ENCODE measurements around the gene EP400. TPM values are rescaled to one million over a fixed set of nuclear protein-coding genes. Genes with fewer than 3 reads are reported as not detected.
"Not testable (repeated sequence)": the region's sequence is repeated elsewhere in the genome, so short reads cannot be mapped to it uniquely, and the experiment has no call there.

EP400 gene
- total and polyA plus RNA-seq, 7 experiments from 2014 or later: 2.8 to 86.8 (median 79.5) TPM

DNA sequence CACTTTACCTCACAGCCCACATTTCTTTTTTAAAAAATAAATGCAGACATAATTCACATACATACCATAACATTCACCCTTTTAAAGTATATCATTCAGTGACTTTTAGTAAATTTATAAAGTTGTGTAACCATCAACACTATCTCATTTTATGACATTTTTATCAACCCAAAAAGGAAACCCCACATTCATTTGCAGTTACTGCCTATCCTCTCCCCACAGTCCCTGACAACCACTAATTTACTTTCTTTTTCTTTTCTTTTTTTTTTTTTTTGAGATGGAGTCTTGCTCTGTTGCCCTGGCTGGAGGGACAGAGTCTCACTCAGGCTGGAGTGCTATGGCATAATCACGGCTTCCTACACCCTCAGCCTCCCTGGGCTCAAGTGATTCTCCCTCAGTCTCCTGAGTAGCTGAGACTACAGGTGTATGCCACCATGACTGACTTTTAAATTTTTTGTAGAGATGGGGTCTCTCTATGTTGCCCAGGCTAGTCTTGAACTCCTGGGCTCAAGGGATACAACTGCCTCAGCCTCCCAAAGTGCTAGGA, 1.5 kb upstream of the EP400 start:
- peaks cover 7 to 15% of the 10 kb centered on the region in 2 donors for H3K4me1 ChIP-seq (ENCODE audit: control insufficient read depth in 2 of 2, insufficient read depth in 2 of 2, low read length in 2 of 2)
- H3K36me3 ChIP-seq (ENCODE audit: control insufficient read depth in 2 of 3, insufficient read depth in 3 of 3, low read length in 3 of 3): peaks cover 0 to 15% (median 0%) of the 10 kb centered on the region in 3 experiments
- peak overlapping the region; percentile 37 for H3K27ac ChIP-seq (ENCODE audit: low read depth, low read length)
- H3K4me3 ChIP-seq (ENCODE audit: low read length): no peak overlapping the region
- Mint-ChIP-seq H3K4me1 (peaks cover 25 to 38% (median 31%) of the 10 kb centered on the region in 7 donors), H3K4me3 (peak overlapping the region; percentile 60 to 93 (median 82)), H3K9me3 (peaks cover 0 to 2% (median 0%) of the 10 kb centered on the region in 11 donors), H3K27ac (peak overlapping the region; percentile 65 to 95 (median 89)), H3K27me3 (no peaks in the 10 kb centered on the region), H3K36me3 (peaks cover 0 to 14% (median 4%) of the 10 kb centered on the region in 5 donors)
- ChIA-PET CTCF (interaction anchor here (1.0 kb wide), 1 partner anchor 18 kb away, joined by 3 read pairs; no protein-coding TSS in a partner anchor), POLR2A (interaction anchor here (1.4 kb wide), 1 partner anchor 20 kb away, joined by 9 read pairs; no protein-coding TSS in a partner anchor)
- ATAC-seq (no peak), DNase-seq (peak in 1 of 9 donors; percentile 19)
- intact Hi-C loops (cut with micrococcal nuclease): loop anchor here (2.0 to 10.0 kb wide), 8 partner anchors 116 to 1076 kb away; partner anchors contain the start of genes RAN (in 1 of the 2) and SFSWAP (in 1 of the 2)
- H3K9me3 ChIP-seq (ENCODE audit: control insufficient read depth in 2 of 3, low read length in 3 of 3): no peaks in the 10 kb centered on the region
- no peaks in the 10 kb centered on the region for H3K27me3 ChIP-seq (ENCODE audit: control insufficient read depth in 2 of 2, insufficient read depth in 2 of 2, low read length in 2 of 2)

DNA sequence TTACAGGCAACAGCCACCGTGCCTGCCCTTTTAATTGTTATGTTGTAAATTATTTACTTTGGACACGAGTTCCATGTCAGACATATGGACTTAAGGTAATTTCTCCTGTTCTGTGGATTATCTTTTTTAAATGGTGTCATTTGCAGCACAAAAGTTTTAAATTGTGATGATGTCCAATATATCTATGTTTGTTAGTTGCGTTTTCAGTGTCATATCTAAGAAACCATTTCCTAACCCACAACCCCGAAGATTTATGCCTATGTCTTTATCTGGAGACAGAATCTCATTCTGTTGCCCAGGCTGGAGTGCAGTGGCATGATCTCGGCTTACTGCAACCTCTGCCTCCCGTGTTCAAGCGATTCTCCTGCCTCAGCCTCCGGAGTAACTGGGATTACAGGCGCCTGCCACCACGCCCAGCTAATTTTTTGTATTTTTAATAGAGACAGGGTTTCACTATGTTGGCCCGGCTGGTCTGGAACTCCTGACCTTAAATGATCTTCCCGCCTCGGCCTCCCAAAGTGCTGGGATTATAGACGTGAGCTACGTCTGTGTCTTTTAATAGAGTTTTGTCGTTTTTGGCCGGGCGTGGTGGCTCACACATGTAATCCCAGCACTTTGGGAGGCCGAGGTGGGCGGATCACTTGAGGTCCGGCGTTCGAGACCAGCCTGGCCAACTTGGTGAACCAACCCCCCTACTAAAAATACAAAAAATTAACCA, 870 bp upstream of the EP400 start:
- not testable (repeated sequence) for H3K27me3 ChIP-seq (ENCODE audit: control insufficient read depth in 2 of 2, insufficient read depth in 2 of 2, low read length in 2 of 2); H3K9me3 Mint-ChIP-seq; H3K9me3 ChIP-seq (ENCODE audit: control insufficient read depth in 2 of 3, low read length in 3 of 3); H3K36me3 ChIP-seq (ENCODE audit: control insufficient read depth in 2 of 3, insufficient read depth in 3 of 3, low read length in 3 of 3); H3K27me3 Mint-ChIP-seq; ATAC-seq
- Mint-ChIP-seq H3K4me3 (peak overlapping the region; percentile 60 to 93 (median 84)), H3K27ac (peak overlapping the region; percentile 65 to 95 (median 89)), H3K36me3 (peaks cover 0 to 10% (median 4%) of the 10 kb centered on the region in 5 donors), H3K4me1 (peaks cover 29 to 44% (median 32%) of the 10 kb centered on the region in 7 donors)
- ChIA-PET POLR2A (interaction anchor here (0.6 to 2.0 kb wide), 4 partner anchors 10 to 21 kb away, joined by 3 to 9 read pairs (median 6); partner anchors contain the start of gene PUS1), CTCF (interaction anchor here (1.0 kb wide), 1 partner anchor 19 kb away, joined by 3 read pairs; no protein-coding TSS in a partner anchor)
- H3K4me3 ChIP-seq (ENCODE audit: low read length): peak overlapping the region; percentile 58
- H3K4me1 ChIP-seq (ENCODE audit: control insufficient read depth in 2 of 2, insufficient read depth in 2 of 2, low read length in 2 of 2): peaks cover 7 to 16% of the 10 kb centered on the region in 2 donors
- intact Hi-C loops (cut with micrococcal nuclease): loop anchor here (1.0 to 10.0 kb wide), 13 partner anchors 14 to 1077 kb away; partner anchors contain the start of genes PUS1 (in 2 of the 2), ULK1 (in 2 of the 2), RAN (in 1 of the 2) and SFSWAP (in 1 of the 2)
- peak overlapping the region; percentile 84 for H3K27ac ChIP-seq (ENCODE audit: low read depth, low read length)
- DNase-seq: peak in 4 of 9 donors; percentile 12 to 28 (median 18)

GRCh38 chr12:131950182-131950913, 606 bp downstream of the EP400 start:
- Mint-ChIP-seq H3K36me3 (no peaks in the 10 kb centered on the region), H3K27me3 (no peaks in the 10 kb centered on the region), H3K27ac (peak overlapping the region; percentile 70 to 93 (median 88)), H3K9me3 (no peaks in the 10 kb centered on the region), H3K4me1 (peaks cover 25 to 54% (median 32%) of the 10 kb centered on the region in 7 donors), H3K4me3 (peak overlapping the region; percentile 80 to 93 (median 91))
- Histone ChIP-seq H3K36me3 (ENCODE audit: control insufficient read depth in 2 of 3, insufficient read depth in 3 of 3, low read length in 3 of 3) (no peaks in the 10 kb centered on the region), H3K4me1 (ENCODE audit: control insufficient read depth in 2 of 2, insufficient read depth in 2 of 2, low read length in 2 of 2) (peaks cover 7 to 16% of the 10 kb centered on the region in 2 donors), H3K4me3 (ENCODE audit: low read length) (peak overlapping the region; percentile 78), H3K27ac (ENCODE audit: low read depth, low read length) (peak overlapping the region; percentile 84), H3K9me3 (ENCODE audit: control insufficient read depth in 2 of 3, low read length in 3 of 3) (no peaks in the 10 kb centered on the region), H3K27me3 (ENCODE audit: control insufficient read depth in 2 of 2, insufficient read depth in 2 of 2, low read length in 2 of 2) (no peaks in the 10 kb centered on the region)
- ATAC-seq (peak; percentile 6), DNase-seq (peak in 3 of 9 donors; percentile 23 to 45 (median 27))
- intact Hi-C loops (cut with micrococcal nuclease): loop anchor here in 1 of 2 donors (10.0 kb wide), 1 partner anchor 134 kb away; no protein-coding TSS in a partner anchor
- POLR2A ChIA-PET: interaction anchor here (0.8 to 2.0 kb wide), 4 partner anchors 9 to 20 kb away, joined by 3 to 7 read pairs (median 4); partner anchors contain the start of gene PUS1
- CTCF ChIA-PET: no interaction called here

GRCh38 chr12:131953810-131954209, 4.1 kb downstream of the EP400 start:
- intact Hi-C loops (cut with micrococcal nuclease): loop anchor here in 1 of 2 donors (10.0 kb wide), 1 partner anchor 131 kb away; no protein-coding TSS in a partner anchor
- POLR2A ChIA-PET: interaction anchor here (0.9 kb wide), 1 partner anchor 200 kb away, joined by 4 read pairs; no protein-coding TSS in a partner anchor
- peaks cover 7 to 30% of the 10 kb centered on the region in 2 donors for H3K4me1 ChIP-seq (ENCODE audit: control insufficient read depth in 2 of 2, insufficient read depth in 2 of 2, low read length in 2 of 2)
- H3K4me3 Mint-ChIP-seq; H3K27me3 ChIP-seq (ENCODE audit: control insufficient read depth in 2 of 2, insufficient read depth in 2 of 2, low read length in 2 of 2); H3K9me3 Mint-ChIP-seq; H3K9me3 ChIP-seq (ENCODE audit: control insufficient read depth in 2 of 3, low read length in 3 of 3); H3K27me3 Mint-ChIP-seq; H3K27ac ChIP-seq (ENCODE audit: low read depth, low read length); H3K36me3 ChIP-seq (ENCODE audit: control insufficient read depth in 2 of 3, insufficient read depth in 3 of 3, low read length in 3 of 3); ATAC-seq; DNase-seq; CTCF ChIA-PET; H3K4me3 ChIP-seq (ENCODE audit: low read length); H3K36me3 Mint-ChIP-seq: not testable (repeated sequence)
- H3K27ac Mint-ChIP-seq: peak overlapping the region in 2 of 9 donors; percentile 31 to 43
- H3K4me1 Mint-ChIP-seq: peaks cover 37 to 68% (median 44%) of the 10 kb centered on the region in 7 donors

DNA sequence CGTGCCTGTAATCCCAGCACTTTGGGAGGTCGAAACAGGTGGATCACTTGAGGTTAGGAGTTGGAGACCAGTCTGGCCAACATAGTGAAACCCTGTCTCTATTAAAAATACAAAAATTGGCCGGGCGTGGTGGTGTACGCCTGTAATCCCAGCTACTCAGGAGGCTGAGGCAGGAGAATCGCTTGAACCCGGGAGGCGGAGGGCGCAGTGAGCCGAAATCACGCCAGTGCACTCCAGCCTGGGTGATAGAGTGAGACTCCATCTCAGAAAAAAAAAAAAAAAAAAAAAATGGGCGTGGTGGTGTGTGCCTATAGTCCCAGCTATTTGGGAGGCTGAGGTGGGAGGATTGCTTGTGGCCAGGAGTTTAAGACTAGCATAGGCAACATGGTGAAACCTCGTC, 4.7 kb downstream of the EP400 start:
- H3K27me3 Mint-ChIP-seq; ATAC-seq; H3K4me3 ChIP-seq (ENCODE audit: low read length); H3K9me3 Mint-ChIP-seq; H3K27me3 ChIP-seq (ENCODE audit: control insufficient read depth in 2 of 2, insufficient read depth in 2 of 2, low read length in 2 of 2); H3K36me3 Mint-ChIP-seq; H3K36me3 ChIP-seq (ENCODE audit: control insufficient read depth in 2 of 3, insufficient read depth in 3 of 3, low read length in 3 of 3); H3K9me3 ChIP-seq (ENCODE audit: control insufficient read depth in 2 of 3, low read length in 3 of 3); POLR2A ChIA-PET; H3K4me3 Mint-ChIP-seq; DNase-seq; H3K27ac ChIP-seq (ENCODE audit: low read depth, low read length); CTCF ChIA-PET: not testable (repeated sequence)
- peaks cover 4 to 30% of the 10 kb centered on the region in 2 donors for H3K4me1 ChIP-seq (ENCODE audit: control insufficient read depth in 2 of 2, insufficient read depth in 2 of 2, low read length in 2 of 2)
- intact Hi-C loops (cut with micrococcal nuclease): loop anchor here in 1 of 2 donors (10.0 kb wide), 1 partner anchor 130 kb away; no protein-coding TSS in a partner anchor
- H3K4me1 Mint-ChIP-seq: peaks cover 39 to 71% (median 51%) of the 10 kb centered on the region in 7 donors
- peak overlapping the region in 2 of 9 donors; percentile 48 to 65 for H3K27ac Mint-ChIP-seq

DNA sequence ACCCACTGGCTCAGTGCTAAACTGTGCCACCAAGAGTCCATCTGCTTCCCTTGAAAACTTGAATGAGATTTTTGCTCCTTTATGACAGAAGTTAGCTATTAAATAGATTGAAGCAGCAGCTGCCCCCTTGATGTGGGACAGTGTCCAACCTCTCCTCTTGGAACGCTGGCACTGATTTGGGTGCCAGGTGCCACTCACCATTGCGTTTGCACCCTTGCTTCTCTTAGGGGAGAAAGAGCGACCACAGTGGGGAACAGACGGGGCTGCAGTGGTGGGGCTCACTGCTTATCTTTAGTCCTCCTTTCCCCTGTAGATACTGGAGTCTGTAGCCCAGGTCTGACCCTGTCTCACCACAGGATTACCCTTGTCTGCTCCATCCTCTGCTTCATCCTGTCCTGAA, 9.4 kb downstream of the EP400 start:
- CTCF ChIA-PET: no interaction called here
- POLR2A ChIA-PET: interaction anchor here (1.4 kb wide), 1 partner anchor 10 kb away, joined by 4 read pairs; the partner anchor contains the start of gene EP400

More for the DNA sequence above, 9.4 kb downstream of the EP400 start:
- H3K27me3 Mint-ChIP-seq: no peaks in the 10 kb centered on the region
- no peaks in the 10 kb centered on the region for H3K9me3 Mint-ChIP-seq
- H3K36me3 Mint-ChIP-seq: peaks cover 0 to 10% (median 6%) of the 10 kb centered on the region in 5 donors
- intact Hi-C loops (cut with micrococcal nuclease): loop anchor here in 1 of 2 donors (10.0 kb wide), 1 partner anchor 126 kb away; no protein-coding TSS in a partner anchor
- H3K27ac ChIP-seq (ENCODE audit: low read depth, low read length): peak overlapping the region; percentile 7
- H3K27me3 ChIP-seq (ENCODE audit: control insufficient read depth in 2 of 2, insufficient read depth in 2 of 2, low read length in 2 of 2): no peaks in the 10 kb centered on the region
- DNase-seq (no peak), ATAC-seq (no peak)
- no peak overlapping the region for H3K4me3 ChIP-seq (ENCODE audit: low read length)
- H3K27ac Mint-ChIP-seq: peak overlapping the region; percentile 15 to 87 (median 75)
- peaks cover 47 to 75% (median 62%) of the 10 kb centered on the region in 7 donors for H3K4me1 Mint-ChIP-seq
- H3K9me3 ChIP-seq (ENCODE audit: control insufficient read depth in 2 of 3, low read length in 3 of 3): no peaks in the 10 kb centered on the region
- peaks cover 9 to 31% of the 10 kb centered on the region in 2 donors for H3K4me1 ChIP-seq (ENCODE audit: control insufficient read depth in 2 of 2, insufficient read depth in 2 of 2, low read length in 2 of 2)
- H3K36me3 ChIP-seq (ENCODE audit: control insufficient read depth in 2 of 3, insufficient read depth in 3 of 3, low read length in 3 of 3): peaks cover 0 to 12% (median 7%) of the 10 kb centered on the region in 3 experiments
- H3K4me3 Mint-ChIP-seq: peak overlapping the region in 1 of 10 donors; percentile 11

Measured in naive thymus-derived CD4-positive, alpha-beta T cell (primary cell).